ENCODE results near the gene NIPSNAP3A.

DNA sequence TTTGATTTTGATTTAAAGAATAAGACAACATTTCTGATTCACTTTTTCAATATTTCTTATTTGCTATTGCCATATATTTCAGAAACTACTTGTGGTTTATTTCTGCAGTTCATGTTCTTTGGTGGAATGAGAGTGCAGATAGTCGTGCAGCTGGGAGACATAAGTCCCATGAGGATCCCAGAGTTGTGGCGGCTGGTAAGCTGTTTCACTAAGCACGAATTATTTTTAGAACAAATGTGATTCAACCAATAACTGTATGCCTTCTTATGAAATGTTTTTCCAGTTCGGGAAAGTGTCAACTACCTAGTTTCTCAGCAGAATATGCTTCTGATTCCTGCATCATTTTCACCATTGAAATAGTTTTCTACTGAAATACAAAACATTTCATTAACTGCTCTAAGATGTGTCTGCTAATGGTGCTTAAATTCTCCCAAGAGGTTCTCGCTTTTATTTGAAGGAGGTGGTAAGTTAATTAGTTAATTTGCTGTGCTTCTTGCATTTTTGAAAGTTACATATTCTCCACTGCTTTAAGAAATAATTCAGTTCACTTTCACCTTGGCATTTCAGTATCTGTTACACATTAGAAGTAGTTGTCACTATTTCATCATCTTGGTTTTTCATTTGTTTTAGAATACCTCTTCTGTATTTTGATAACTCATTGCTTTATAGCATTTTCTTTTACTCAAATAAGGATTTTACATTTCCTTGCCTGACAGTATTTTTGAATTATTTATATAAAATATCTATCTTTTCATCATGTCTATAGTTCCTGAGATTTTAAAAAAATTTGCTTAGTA is 25.4 kb downstream of the NIPSNAP3A start:
- TF ChIP-seq, protein P1, sequence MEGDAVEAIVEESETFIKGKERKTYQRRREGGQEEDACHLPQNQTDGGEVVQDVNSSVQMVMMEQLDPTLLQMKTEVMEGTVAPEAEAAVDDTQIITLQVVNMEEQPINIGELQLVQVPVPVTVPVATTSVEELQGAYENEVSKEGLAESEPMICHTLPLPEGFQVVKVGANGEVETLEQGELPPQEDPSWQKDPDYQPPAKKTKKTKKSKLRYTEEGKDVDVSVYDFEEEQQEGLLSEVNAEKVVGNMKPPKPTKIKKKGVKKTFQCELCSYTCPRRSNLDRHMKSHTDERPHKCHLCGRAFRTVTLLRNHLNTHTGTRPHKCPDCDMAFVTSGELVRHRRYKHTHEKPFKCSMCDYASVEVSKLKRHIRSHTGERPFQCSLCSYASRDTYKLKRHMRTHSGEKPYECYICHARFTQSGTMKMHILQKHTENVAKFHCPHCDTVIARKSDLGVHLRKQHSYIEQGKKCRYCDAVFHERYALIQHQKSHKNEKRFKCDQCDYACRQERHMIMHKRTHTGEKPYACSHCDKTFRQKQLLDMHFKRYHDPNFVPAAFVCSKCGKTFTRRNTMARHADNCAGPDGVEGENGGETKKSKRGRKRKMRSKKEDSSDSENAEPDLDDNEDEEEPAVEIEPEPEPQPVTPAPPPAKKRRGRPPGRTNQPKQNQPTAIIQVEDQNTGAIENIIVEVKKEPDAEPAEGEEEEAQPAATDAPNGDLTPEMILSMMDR (IDR thresholded peaks at IDR 0.05; ENCODE audit: low read depth, low read length), result no peak
- no peak for TF ChIP-seq POLR2A (IDR thresholded peaks at IDR 0.05; ENCODE audit: extremely low read depth, insufficient read length)
- no peak for TF ChIP-seq MYC (IDR thresholded peaks at IDR 0.05; ENCODE audit: low read depth, low read length)
- 0 out of 2 replicates have a peak, but pooled peaks have one; percentile 13 for TF ChIP-seq MAX (IDR thresholded peaks at IDR 0.05; ENCODE audit: low read depth, low read length)
